Stimulated activated naive CD8-positive, alpha-beta T cell treated with anti-CD3 and anti-CD28 coated beads, Interleukin-15, amount 100 ng/mL, for 72 hours (primary cell): ENCODE results near the gene ARMH3.

Source experiments
- ATAC-seq: fragments of 150-1000 bp; cut with Tn5 transposase; 2 replicates; pipeline ENCODE4 v1.10.0; 2021; ENCODE audit warnings: mild to moderate bottlenecking, moderate library complexity
- DNase-seq, 2 donors: peaks; one replicate each; pipeline ENCODE4 v3.0.0; 2021 to 2022
- H3K27ac Mint-ChIP-seq, 2 donors: one replicate each; pipeline ENCODE4 v1.8.0; 2022; ENCODE audit warnings: mild to moderate bottlenecking in 2 of 2, mixed read lengths in 2 of 2, moderate library complexity in 2 of 2
- H3K27me3 Mint-ChIP-seq: one replicate; pipeline ENCODE4 v1.8.0; 2022; ENCODE audit warnings: mixed read lengths
- H3K4me1 Mint-ChIP-seq: one replicate; pipeline ENCODE4 v1.8.0; 2022; ENCODE audit warnings: mild to moderate bottlenecking, mixed read lengths
- H3K4me3 Mint-ChIP-seq, 2 donors: one replicate each; pipeline ENCODE4 v1.8.0; 2022; ENCODE audit warnings: mild to moderate bottlenecking in 2 of 2, mixed read lengths in 2 of 2, moderate library complexity in 1 of 2
- H3K9me3 Mint-ChIP-seq, 2 donors: one replicate each; pipeline ENCODE4 v1.8.0; 2022; ENCODE audit warnings: mixed read lengths in 2 of 2

Gene ARMH3

DNA sequence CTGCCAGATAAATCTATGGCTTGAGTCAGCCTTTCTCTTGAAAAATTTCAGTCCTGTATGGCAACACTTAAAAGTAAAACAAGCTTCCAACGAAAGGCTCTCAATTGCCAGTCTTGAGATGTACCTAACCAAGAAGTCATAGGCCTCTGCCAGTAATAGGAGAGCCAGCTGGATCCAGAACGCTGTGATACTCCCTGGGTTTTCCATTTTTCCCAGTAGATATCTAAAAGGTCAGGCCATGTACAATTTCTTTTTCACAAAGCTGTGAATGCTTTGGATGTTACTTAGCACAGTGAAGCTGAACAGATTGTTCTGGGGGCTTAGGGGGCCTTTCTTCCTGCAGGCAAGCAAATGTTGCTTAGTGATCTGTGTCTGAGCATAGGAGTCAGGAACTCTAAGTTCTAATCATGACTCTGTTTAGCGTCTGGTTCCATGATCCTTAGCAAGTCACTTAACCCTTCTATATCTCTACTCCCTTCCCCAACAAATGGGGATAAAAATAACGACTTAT lies 86.5 kb downstream of the ARMH3 start:
- Mint-ChIP-seq H3K27me3 (no peaks in the 10 kb centered on the region), H3K4me3 (no peak overlapping the region), H3K9me3 (no peaks in the 10 kb centered on the region), H3K27ac (peak overlapping the region in 1 of 2 donors; percentile 67), H3K4me1 (peaks cover 44% of the 10 kb centered on the region)
- DNase-seq (no peak), ATAC-seq (no peak)

DNA sequence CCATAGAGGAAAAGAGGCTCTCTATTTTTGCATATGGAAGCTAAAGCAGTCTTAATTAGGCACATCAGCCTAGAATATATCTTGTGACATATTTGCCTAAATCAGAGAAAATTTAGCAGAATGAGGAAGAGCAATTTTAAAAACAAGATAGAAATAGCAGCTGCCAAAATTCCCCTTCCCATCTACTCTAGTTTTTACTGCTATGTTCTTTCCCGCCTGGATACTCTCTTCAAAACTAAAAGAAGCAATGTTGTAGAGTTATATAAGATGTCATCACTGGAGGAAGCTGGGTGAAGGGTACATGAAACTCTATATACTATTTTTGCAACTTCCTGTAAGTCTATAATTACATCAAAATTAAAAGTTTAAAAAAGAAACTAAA lies 87.0 kb downstream of the ARMH3 start:
- DNase-seq (no peak), ATAC-seq (no peak)
- Mint-ChIP-seq H3K27ac (peak overlapping the region in 1 of 2 donors; percentile 67), H3K27me3 (no peaks in the 10 kb centered on the region), H3K4me1 (peaks cover 38% of the 10 kb centered on the region), H3K9me3 (no peaks in the 10 kb centered on the region), H3K4me3 (no peak overlapping the region)

DNA sequence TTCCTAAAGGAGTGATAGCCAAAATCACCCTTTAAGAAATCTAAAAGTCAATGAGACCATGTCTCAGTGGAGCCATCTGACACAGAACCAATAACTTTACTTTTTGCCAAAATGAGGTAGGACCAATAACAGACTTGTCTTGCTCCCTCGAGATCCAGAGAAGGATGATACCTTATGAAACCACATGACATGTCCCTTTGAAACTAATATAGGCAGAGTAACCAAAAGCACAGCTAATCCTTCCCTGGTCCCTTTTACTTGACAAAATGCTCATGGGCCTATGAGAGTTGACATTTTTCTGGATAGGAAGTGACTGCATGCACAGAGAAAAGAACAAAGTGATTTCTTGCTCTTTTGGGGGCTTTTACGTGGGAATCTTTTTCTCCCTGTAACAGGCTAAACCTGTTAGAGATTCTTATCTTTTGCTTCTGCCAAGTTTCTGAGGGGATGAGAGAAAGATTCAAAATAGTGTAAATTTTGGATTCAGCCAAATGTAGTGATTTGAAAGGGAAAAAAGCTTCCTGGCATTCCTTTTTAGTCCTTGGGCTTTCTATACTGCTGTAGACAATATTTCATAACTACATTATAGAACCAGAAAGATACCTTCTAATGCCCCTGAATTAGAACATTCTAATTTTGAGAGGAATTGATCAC lies 87.6 kb downstream of the ARMH3 start:
- DNase-seq: no peak
- ATAC-seq: no peak
- no peaks in the 10 kb centered on the region for H3K9me3 Mint-ChIP-seq
- H3K27me3 Mint-ChIP-seq: no peaks in the 10 kb centered on the region
- H3K27ac Mint-ChIP-seq: peak overlapping the region in 1 of 2 donors; percentile 73
- H3K4me1 Mint-ChIP-seq: peaks cover 33% of the 10 kb centered on the region
- H3K4me3 Mint-ChIP-seq: no peak overlapping the region

DNA sequence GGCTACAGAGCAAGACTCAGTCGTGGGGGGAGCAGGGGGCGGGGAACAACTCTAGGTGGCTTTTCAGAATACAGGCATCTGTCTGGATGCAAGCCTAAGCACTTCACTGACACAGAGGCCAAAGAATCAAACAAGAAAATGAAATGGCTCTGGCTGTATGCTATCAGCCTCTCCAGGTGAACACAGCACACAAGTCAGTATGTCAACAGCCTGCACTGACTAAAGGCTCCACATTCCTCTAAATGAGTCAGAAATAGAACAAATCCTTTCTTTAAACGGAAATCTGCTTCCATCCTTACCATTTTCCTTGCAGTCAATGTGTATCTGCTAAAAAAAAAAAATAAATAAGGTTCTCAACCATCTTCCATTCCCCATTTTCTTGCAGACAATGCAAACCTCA lies 88.3 kb downstream of the ARMH3 start:
- no peaks in the 10 kb centered on the region for H3K9me3 Mint-ChIP-seq
- H3K27ac Mint-ChIP-seq: no peak overlapping the region
- no peak overlapping the region for H3K4me3 Mint-ChIP-seq
- no peak for ATAC-seq
- H3K4me1 Mint-ChIP-seq: peaks cover 30% of the 10 kb centered on the region
- DNase-seq: no peak
- no peaks in the 10 kb centered on the region for H3K27me3 Mint-ChIP-seq

DNA sequence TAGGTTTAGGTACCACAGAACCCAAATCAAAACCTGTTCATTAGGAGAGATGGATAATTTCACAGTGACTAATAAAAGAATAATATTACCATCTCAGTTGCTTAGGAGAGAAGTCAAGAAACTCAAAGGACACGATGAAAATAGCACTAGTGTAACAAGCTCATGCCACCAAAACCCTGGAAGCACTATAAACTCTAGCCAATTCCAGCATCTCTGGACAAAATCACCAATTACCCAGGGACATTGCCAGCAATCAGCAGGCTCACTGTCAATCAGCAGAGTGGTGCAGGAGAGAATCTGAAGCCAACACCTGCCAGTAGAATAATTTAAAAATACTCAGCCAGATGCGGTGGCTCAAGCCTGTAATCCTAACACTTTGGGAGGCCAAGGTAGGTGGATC lies 88.9 kb downstream of the ARMH3 start:
- no peak overlapping the region for H3K27ac Mint-ChIP-seq
- ATAC-seq (no peak), DNase-seq (no peak)
- no peak overlapping the region for H3K4me3 Mint-ChIP-seq
- H3K9me3 Mint-ChIP-seq: no peaks in the 10 kb centered on the region
- peaks cover 30% of the 10 kb centered on the region for H3K4me1 Mint-ChIP-seq
- H3K27me3 Mint-ChIP-seq: no peaks in the 10 kb centered on the region

DNA sequence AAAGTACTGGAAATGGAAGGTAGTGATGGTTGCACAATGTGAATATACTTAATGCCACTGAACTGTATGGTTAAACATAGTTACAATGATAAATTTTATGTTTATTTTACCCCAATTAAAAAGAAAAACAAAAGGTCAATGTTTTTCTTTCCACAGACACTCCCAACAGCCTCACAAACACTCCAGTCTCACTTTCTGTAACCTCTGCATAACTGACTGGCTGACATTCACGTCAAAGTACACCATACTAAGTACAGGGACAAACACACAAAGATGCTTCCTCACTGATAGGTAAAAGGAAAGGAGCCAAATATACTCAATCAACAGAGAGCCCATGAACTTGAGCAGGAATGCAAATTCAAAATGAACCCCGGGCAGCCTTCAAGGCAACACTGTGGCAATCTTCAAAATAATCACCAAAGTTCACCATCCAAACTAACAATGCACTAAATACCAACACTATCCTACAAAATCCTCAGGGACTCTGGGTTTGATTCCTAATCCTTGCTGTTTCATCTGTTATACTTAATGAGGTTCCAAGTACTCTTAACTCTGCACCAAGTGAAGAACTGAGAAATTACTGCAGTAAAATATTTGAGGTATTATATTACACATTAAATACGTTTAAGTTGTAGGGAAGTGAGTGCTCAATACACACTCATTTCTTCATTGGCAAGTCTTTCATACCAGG lies 90.8 kb downstream of the ARMH3 start:
- H3K9me3 Mint-ChIP-seq: no peaks in the 10 kb centered on the region
- H3K27ac Mint-ChIP-seq: peak overlapping the region in 1 of 2 donors; percentile 42
- no peak overlapping the region for H3K4me3 Mint-ChIP-seq
- no peaks in the 10 kb centered on the region for H3K27me3 Mint-ChIP-seq
- H3K4me1 Mint-ChIP-seq: peaks cover 27% of the 10 kb centered on the region
- ATAC-seq (no peak), DNase-seq (no peak)

DNA sequence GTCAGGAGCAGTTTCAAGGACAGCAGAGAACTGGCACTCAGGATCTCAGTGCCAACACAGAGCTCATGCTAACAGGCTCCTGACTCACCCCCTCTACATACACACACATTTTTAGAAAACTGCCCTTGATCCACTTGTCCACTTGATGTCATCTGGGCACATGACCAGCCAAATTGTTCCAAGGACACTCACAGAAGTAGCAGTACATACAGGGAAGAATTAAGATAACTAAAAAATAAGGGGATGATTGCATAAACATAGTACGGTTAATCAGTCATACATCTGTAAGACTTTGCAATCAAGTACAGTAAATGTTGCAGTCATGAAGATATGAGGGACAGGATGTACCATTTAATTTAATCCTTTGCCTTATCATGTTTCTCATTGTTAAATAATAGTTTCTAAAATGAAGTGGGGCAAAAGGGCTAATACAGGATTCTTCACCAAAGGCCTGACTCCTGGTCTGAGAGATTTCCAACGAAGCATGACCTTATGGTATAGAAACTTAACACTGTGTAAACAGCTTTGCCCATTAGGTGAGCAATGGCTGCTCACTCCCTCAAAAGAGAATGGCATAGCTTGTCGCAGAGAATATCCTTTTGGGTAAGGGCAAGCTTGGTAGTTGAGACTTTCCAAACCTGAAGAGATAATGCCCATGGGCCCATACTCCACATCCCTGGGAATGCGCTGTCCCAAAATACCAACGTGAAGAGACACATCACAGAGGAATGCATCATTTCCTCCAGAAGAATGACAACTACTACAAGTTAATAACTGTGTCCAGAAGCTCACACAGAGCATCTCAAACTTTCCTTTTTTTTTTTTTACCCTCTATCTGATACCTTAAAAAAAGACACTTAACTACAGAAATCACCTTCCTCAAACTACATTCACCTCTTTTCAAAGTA lies 94.1 kb downstream of the ARMH3 start:
- Mint-ChIP-seq H3K4me3 (no peak overlapping the region), H3K27me3 (no peaks in the 10 kb centered on the region), H3K9me3 (no peaks in the 10 kb centered on the region), H3K27ac (no peak overlapping the region), H3K4me1 (peaks cover 4% of the 10 kb centered on the region)
- ATAC-seq (no peak), DNase-seq (no peak)

DNA sequence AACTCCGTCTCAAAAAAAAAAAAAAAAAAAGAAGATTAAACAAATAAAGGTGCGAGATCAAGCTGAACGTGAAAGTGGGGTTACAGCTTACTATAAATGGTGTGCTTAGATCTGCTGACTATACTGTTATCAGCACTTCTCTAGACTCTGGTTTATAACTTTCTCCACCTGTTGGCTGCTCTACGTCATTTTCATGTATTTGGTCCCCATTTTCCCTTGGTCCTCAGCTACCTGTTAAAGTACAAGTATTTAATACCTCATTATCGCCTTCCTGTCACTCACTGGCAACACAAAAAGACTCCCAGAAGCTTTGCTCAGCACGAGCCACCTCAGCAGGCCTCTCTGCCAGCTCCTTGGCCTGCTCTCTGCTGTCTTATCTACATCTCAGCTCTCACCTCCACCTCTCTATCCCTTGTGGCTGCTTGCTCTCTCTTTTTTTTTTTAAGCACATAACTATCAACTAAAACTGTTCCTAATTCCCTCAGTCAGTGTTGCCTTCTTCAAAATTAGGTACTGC lies 95.0 kb downstream of the ARMH3 start:
- ATAC-seq (no peak), DNase-seq (no peak)
- Mint-ChIP-seq H3K27me3 (no peaks in the 10 kb centered on the region), H3K4me1 (no peaks in the 10 kb centered on the region), H3K9me3 (no peaks in the 10 kb centered on the region), H3K4me3 (no peak overlapping the region), H3K27ac (peak overlapping the region; percentile 2 to 28)

DNA sequence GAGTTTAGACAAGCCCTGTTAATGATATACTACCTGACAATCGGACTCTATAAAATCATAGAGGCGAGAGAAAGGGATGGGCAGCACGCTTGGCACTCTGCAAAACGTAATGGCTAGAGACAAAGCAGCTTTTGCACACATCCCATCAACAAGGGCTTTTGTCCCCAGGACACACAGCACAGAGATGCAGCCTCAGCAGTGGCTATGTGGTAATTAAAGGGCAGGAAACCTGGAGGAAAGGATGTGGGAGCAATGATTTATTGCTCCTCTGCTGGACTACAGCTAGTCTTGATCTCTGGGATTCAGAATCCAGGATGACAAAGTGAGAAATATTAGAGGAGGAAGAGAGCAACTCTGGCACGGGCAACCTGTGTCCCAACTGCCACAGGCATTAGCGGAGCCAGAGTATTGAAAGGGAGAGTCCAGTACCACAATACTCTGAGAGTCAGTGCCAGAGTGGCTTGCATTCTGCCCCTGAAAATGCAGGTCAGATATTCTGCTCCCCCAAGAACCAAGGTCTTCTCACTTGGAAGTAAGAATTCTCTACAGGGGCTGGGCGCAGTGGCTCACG lies 96.5 kb downstream of the ARMH3 start:
- Mint-ChIP-seq H3K9me3 (no peaks in the 10 kb centered on the region), H3K27me3 (no peaks in the 10 kb centered on the region), H3K4me1 (no peaks in the 10 kb centered on the region), H3K27ac (no peak overlapping the region), H3K4me3 (no peak overlapping the region)
- no peak for DNase-seq
- ATAC-seq: no peak

DNA sequence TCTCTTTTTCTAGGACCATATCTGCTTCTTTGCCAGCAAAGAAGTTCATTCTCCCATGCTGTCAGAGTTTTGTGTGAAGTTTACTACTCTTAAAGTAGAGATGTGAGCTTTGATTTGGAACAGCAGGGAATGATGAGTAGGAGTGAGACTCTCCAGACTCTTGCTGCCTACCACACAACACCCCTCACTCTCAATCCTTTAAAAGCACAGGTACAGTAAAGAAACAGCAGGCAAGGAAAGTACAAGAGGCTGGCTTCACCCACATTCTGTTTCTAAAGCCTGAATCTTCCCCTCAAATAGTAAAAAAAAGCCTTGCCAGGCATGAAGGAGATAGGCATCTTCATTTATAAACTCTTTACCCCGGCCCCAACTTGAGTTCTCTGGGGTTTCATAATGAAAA lies 97.3 kb downstream of the ARMH3 start:
- DNase-seq: no peak

DNA sequence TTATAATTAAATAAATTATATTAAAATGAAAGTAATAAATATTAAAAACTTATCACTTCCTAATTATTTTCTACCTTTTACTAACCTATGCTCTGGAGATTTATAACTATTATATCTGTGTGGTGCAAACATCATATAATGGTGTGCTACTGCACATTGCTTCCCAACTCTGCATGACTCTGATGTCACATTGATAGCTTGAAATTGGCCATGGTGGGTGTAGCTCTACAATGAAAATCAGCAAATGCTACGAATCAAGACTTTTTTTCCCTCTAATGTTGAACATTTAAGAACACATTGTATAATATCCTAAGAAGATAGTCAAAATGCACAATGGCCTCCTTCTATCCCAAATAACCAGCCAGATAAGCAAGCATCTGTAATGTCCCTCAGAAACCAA lies 99.1 kb downstream of the ARMH3 start:
- Mint-ChIP-seq H3K4me3 (no peak overlapping the region), H3K27ac (no peak overlapping the region), H3K4me1 (no peaks in the 10 kb centered on the region), H3K9me3 (peaks cover 4 to 11% of the 10 kb centered on the region in 2 donors), H3K27me3 (no peaks in the 10 kb centered on the region)
- DNase-seq (no peak), ATAC-seq (no peak)

More for the DNA sequence above, 97.3 kb downstream of the ARMH3 start:
- Mint-ChIP-seq H3K4me3 (no peak overlapping the region), H3K27me3 (no peaks in the 10 kb centered on the region), H3K27ac (no peak overlapping the region), H3K9me3 (no peaks in the 10 kb centered on the region), H3K4me1 (no peaks in the 10 kb centered on the region)
- ATAC-seq: no peak

DNA sequence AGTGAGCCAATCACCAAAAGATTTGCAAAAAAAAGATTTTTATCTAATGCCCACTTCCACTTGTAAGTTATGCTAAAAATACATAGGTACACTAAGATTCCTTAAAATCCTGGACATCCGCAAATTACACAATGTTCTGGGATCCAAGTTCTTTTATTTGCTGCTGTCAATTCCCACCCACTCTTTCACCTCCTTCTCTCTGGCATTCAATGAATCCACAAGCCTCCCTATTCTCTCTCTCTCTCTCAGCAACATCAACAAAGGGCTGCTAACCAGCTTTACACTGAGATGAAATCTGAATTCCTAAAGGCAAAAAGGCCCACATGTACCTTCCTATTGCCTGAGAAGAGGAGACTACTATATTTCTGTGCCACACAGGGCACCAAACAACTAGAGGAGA lies 99.9 kb downstream of the ARMH3 start:
- Mint-ChIP-seq H3K4me1 (no peaks in the 10 kb centered on the region), H3K9me3 (peaks cover 4 to 11% of the 10 kb centered on the region in 2 donors), H3K27ac (no peak overlapping the region), H3K27me3 (no peaks in the 10 kb centered on the region), H3K4me3 (no peak overlapping the region)
- DNase-seq (no peak), ATAC-seq (no peak)

DNA sequence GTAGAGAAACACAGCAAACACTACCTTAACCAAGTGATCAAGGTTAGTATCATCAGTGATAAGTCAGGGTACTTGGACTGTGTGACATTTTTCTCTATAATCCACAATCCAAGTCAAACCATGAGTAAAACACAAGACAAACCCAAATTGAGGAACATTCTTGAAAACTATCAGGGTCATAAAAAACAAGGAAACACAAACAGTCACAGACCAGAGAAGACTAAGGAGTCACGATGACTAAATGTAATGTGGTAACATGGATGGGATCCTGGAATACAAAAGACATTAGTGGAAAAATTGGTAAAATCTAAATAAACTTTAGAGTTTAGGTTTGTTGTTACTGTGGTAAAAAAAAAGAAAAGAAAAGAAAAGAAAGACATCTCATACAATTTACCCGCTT lies 103.8 kb downstream of the ARMH3 start:
- H3K27ac Mint-ChIP-seq: no peak overlapping the region
- no peaks in the 10 kb centered on the region for H3K4me1 Mint-ChIP-seq
- ATAC-seq (no peak), DNase-seq (no peak)
- H3K27me3 Mint-ChIP-seq: no peaks in the 10 kb centered on the region
- H3K4me3 Mint-ChIP-seq: no peak overlapping the region
- H3K9me3 Mint-ChIP-seq: peaks cover 8 to 31% of the 10 kb centered on the region in 2 donors

DNA sequence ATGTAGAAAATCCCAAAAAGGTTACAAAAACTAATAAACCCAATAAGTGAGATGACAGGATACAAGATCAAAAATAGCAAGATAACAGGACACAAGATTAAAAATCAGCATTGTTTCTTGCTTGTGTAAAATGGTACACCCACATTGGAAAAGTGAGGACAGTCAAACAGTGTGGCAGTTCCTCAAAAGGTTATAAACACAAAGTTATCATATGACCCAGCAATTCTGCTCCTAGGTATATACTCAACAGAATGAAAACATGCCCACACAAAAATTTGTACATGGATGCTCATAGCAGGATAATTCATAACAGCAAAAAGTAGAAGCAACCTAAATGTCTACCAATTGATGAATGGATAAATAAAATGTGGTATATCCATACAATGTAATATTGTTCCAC lies 105.8 kb downstream of the ARMH3 start:
- no peaks in the 10 kb centered on the region for H3K4me1 Mint-ChIP-seq
- H3K27me3 Mint-ChIP-seq: no peaks in the 10 kb centered on the region
- H3K9me3 Mint-ChIP-seq: peaks cover 8 to 38% of the 10 kb centered on the region in 2 donors
- H3K4me3 Mint-ChIP-seq: no peak overlapping the region
- DNase-seq: no peak
- no peak overlapping the region for H3K27ac Mint-ChIP-seq
- no peak for ATAC-seq

DNA sequence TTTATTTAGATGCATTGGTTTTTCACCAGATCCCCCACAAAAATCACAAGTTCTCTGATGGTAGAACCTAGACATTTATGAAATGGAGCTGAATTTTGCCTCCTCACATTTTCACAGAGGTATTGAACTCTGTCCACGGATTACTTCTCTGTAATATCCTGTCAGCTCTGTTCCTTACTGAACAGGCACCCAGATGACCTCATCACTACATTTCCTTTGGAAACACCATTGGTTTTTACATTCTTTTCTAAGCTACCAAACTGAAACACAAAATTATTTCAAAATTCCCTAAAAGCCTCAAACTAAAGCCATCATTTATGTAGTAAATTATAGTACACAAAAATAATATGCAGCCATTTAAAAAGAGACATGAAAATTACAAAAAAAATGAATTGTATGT lies 114.1 kb downstream of the ARMH3 start:
- DNase-seq: no peak
- H3K27ac Mint-ChIP-seq: no peak overlapping the region

More for the DNA sequence above, 114.1 kb downstream of the ARMH3 start:
- Mint-ChIP-seq H3K4me3 (no peak overlapping the region), H3K9me3 (peaks cover 0 to 6% of the 10 kb centered on the region in 2 donors), H3K4me1 (peaks cover 14% of the 10 kb centered on the region), H3K27me3 (no peaks in the 10 kb centered on the region)
- no peak for ATAC-seq
